Thyroid gland (tissue), 4 donors: ENCODE data around the gene PGRMC2.

Experiments
- CTCF ChIP-seq, 6 experiments: fragments of 200-600 bp in 3 of 6; fragments of 450-650 bp in 3 of 6; sonication (generic) in 3 of 6; IDR thresholded peaks; one replicate each; pipeline ENCODE4 v1.5.1; 2016 to 2019; ENCODE audit warnings: antibody characterized with exemption in 6 of 6, mild to moderate bottlenecking in 2 of 6, inconsistent platforms in 1 of 6, moderate library complexity in 1 of 6
- POLR2A ChIP-seq, 2 donors: fragments of 450-650 bp; IDR thresholded peaks; one replicate each; pipeline ENCODE4 v1.6.1; 2017; ENCODE audit warnings: antibody characterized with exemption in 2 of 2, mild to moderate bottlenecking in 2 of 2, moderate library complexity in 1 of 2

GRCh38 chr4:128320656-128321055 is 33.0 kb upstream of the PGRMC2 start:
- TF ChIP-seq CTCF (IDR thresholded peaks at IDR 0.05) (no peak), POLR2A (IDR thresholded peaks at IDR 0.05) (no peak)
